HCT116 (cell line): ENCODE results near the gene LSAMP. TPM values are rescaled to one million over a fixed set of nuclear protein-coding genes. Genes with fewer than 3 reads are reported as not detected.

Source experiments
- ATAC-seq: fragments of 200-7000 bp; cut with Tn5 transposase; 2 replicates; pipeline ENCODE4 v1.9.1; 2020; ENCODE audit warnings: mild to moderate bottlenecking, moderate library complexity
- BruUV-seq: library from RNA; stranded (reverse); fragments of 400-500 nt; replicated peaks from 2 replicates; lab custom pipeline; 2021; lab: Mats Ljungman, UMichigan
- CTCF ChIA-PET: fragments of 300-600 bp; sonication (Branson Sonifier 250); formaldehyde crosslinking; loops from one replicate; lab custom pipeline; 2021; ENCODE audit warnings: antibody characterized with exemption; lab: Charles Lee
- POLR2A ChIA-PET: fragments of 300-600, 350-600 bp; sonication (Branson Sonifier 250); formaldehyde crosslinking; loops from one replicate; lab custom pipeline; 2021; ENCODE audit warnings: antibody characterized with exemption; lab: Charles Lee
- RAD21 ChIA-PET, 2 experiments: fragments of 300-600 bp; sonication (Branson Sonifier 250); formaldehyde crosslinking; loops; one replicate each; lab custom pipeline; 2023; ENCODE audit warnings: low total read pairs in 2 of 2; ENCODE audit not compliant: uncharacterized antibody in 2 of 2, unreplicated experiment in 2 of 2, low non-redundant PET in 1 of 2; lab: Charles Lee
- DNase-seq: peaks from one replicate; pipeline ENCODE4 v3.0.0-alpha.2; 2010; ENCODE audit warnings: low read depth, low spot score
- H2AFZ ChIP-seq: fragments of 200-600 bp; shearing (Covaris generic), sonication (generic); 2 replicates; pipeline ENCODE4 v1.6.1; 2017; ENCODE audit warnings: low read depth, mixed run types, mixed read lengths, antibody characterized with exemption, low read length; ENCODE audit not compliant: poor library complexity, severe bottlenecking
- H3K27ac ChIP-seq: 2 replicates; pipeline ENCODE4 v1.5.1; 2012; ENCODE audit warnings: low read depth, low read length
- H3K27me3 ChIP-seq: fragments of 200-600 bp; sonication (generic); 2 replicates; pipeline ENCODE4 v1.6.1; 2016; ENCODE audit warnings: mixed run types, low read length, mixed read lengths; ENCODE audit not compliant: insufficient read depth
- H3K36me3 ChIP-seq, 2 experiments: fragments of 200-500 bp in 1 of 2; fragments of 200-600 bp in 1 of 2; sonication (Bioruptor generic) in 1 of 2; sonication (generic) in 1 of 2; 2 replicates each; pipeline versions ENCODE4 v1.5.1 to v1.6.1; 2014 to 2016; ENCODE audit warnings: low read length in 2 of 2, inconsistent platforms in 1 of 2, mixed read lengths in 1 of 2, mixed run types in 1 of 2; ENCODE audit not compliant: insufficient read depth in 2 of 2, control insufficient read depth in 1 of 2
- H3K4me1 ChIP-seq, 2 experiments: fragments of 200-600 bp in 1 of 2; sonication (generic) in 1 of 2; 2 replicates each; pipeline versions ENCODE4 v1.5.1 to v1.6.1; 2012 to 2017; ENCODE audit warnings: low read length in 2 of 2, inconsistent platforms in 1 of 2, mild to moderate bottlenecking in 1 of 2, mixed read lengths in 1 of 2, mixed run types in 1 of 2, moderate library complexity in 1 of 2; ENCODE audit not compliant: insufficient read depth in 2 of 2, control insufficient read depth in 1 of 2
- H3K4me2 ChIP-seq: fragments of 200-600 bp; sonication (generic); 2 replicates; pipeline ENCODE4 v1.6.1; 2017; ENCODE audit warnings: mixed run types, low read length, mixed read lengths
- H3K4me3 ChIP-seq, 2 experiments: fragments of 200-600 bp in 1 of 2; sonication (generic) in 1 of 2; replicated peaks in 1 of 2; 2 replicates each; pipeline ENCODE4 v1.5.1; 2011 to 2016; ENCODE audit warnings: low read length in 2 of 2, control low read depth in 1 of 2, low read depth in 1 of 2, mild to moderate bottlenecking in 1 of 2, mixed read lengths in 1 of 2, mixed run types in 1 of 2
- H3K79me2 ChIP-seq: fragments of 200-600 bp; sonication (generic); 2 replicates; pipeline ENCODE4 v1.6.1; 2017; ENCODE audit warnings: mild to moderate bottlenecking, mixed run types, low read length, moderate library complexity, mixed read lengths; ENCODE audit not compliant: insufficient read depth
- H3K9ac ChIP-seq: fragments of 200-600 bp; sonication (generic); 2 replicates; pipeline ENCODE4 v1.6.1; 2016; ENCODE audit warnings: low read length, mixed read lengths
- H3K9me2 ChIP-seq: fragments of 200-600 bp; sonication (generic), shearing (Covaris generic); 2 replicates; pipeline ENCODE4 v1.6.1; 2017; ENCODE audit warnings: mixed run types, mild to moderate bottlenecking, moderate library complexity; ENCODE audit not compliant: insufficient read depth
- H3K9me3 ChIP-seq, 2 experiments: fragments of 200-500 bp in 1 of 2; fragments of 200-600 bp in 1 of 2; sonication (Bioruptor generic) in 1 of 2; sonication (generic) in 1 of 2; 2 replicates each; pipeline ENCODE4 v1.6.1; 2014 to 2017; ENCODE audit warnings: low read length in 2 of 2, mixed read lengths in 2 of 2, inconsistent platforms in 1 of 2, low read depth in 1 of 2, mild to moderate bottlenecking in 1 of 2, mixed run types in 1 of 2, moderate library complexity in 1 of 2; ENCODE audit not compliant: control insufficient read depth in 1 of 2, insufficient read depth in 1 of 2
- H4K20me1 ChIP-seq: fragments of 200-600 bp; sonication (generic), shearing (Covaris generic); 2 replicates; pipeline ENCODE4 v1.6.1; 2017; ENCODE audit warnings: mixed run types, mild to moderate bottlenecking, moderate library complexity; ENCODE audit not compliant: insufficient read depth
- CEBPB ChIP-seq: IDR thresholded peaks from 2 replicates; pipeline ENCODE4 v1.6.1; 2012; ENCODE audit warnings: low read depth
- EGR1 ChIP-seq: IDR thresholded peaks from 2 replicates; pipeline ENCODE4 v1.6.1; 2012; ENCODE audit warnings: low read depth
- EZH2 ChIP-seq: fragments of 200-600 bp; sonication (generic); IDR thresholded peaks from 2 replicates; pipeline ENCODE4 v1.6.1; 2017; ENCODE audit warnings: antibody characterized with exemption, mixed run types
- FOSL1 ChIP-seq: IDR thresholded peaks from 2 replicates; pipeline ENCODE4 v1.6.1; 2012; ENCODE audit warnings: low read depth
- JUND ChIP-seq: IDR thresholded peaks from 2 replicates; pipeline ENCODE4 v1.6.1; 2012
- POLR2A ChIP-seq: IDR thresholded peaks from 2 replicates; pipeline ENCODE4 v1.7.0; 2011; ENCODE audit warnings: borderline replicate concordance; ENCODE audit not compliant: insufficient read depth, insufficient read length; ENCODE audit errors: extremely low read depth
- RAD21 ChIP-seq: IDR thresholded peaks from 2 replicates; pipeline ENCODE4 v1.6.1; 2012; ENCODE audit warnings: low read depth, mild to moderate bottlenecking
- SRF ChIP-seq: IDR thresholded peaks from 2 replicates; pipeline ENCODE4 v1.6.1; 2012; ENCODE audit warnings: low read depth
- TCF7L2 ChIP-seq: IDR thresholded peaks from 2 replicates; pipeline ENCODE4 v1.7.0; 2011; ENCODE audit warnings: borderline replicate concordance, inconsistent platforms; ENCODE audit not compliant: insufficient read depth, insufficient read length; ENCODE audit errors: extremely low read depth
- ZBTB33 ChIP-seq: IDR thresholded peaks from 2 replicates; pipeline ENCODE4 v1.6.1; 2011; ENCODE audit warnings: mild to moderate bottlenecking, low read length, moderate library complexity; ENCODE audit not compliant: insufficient replicate concordance; ENCODE audit errors: extremely low read depth
- ZFX ChIP-seq: fragments of 450-650 bp; IDR thresholded peaks from 2 replicates; pipeline ENCODE4 v1.6.1; 2017
- ZNF274 ChIP-seq: fragments of 200-500 bp; sonication (Bioruptor generic); IDR thresholded peaks from 2 replicates; pipeline ENCODE4 v1.6.1; 2014; ENCODE audit warnings: mild to moderate bottlenecking, low read depth, low read length, inconsistent platforms
- intact Hi-C: fragments of 100-400 bp; cut with micrococcal nuclease; formaldehyde crosslinking; loops from 2 replicates; pipeline ENCODE4 v1.10.0; 2022
- total RNA-seq: library from RNA; stranded (reverse); gene quantifications from one replicate; pipeline ENCODE4 v1.2.1, GENCODE V29; 2021; ENCODE audit not compliant: unreplicated experiment
- TF ChIP-seq, protein P1 (sequence below), 3 experiments: fragments of 200-600 bp in 1 of 3; sonication (generic) in 1 of 3; IDR thresholded peaks in 2 of 3; conservative IDR thresholded peaks in 1 of 3; 2 replicates each; pipeline ENCODE4 v1.5.1; 2012 to 2017; ENCODE audit warnings: low read depth in 2 of 3, low read length in 2 of 3, antibody characterized with exemption in 1 of 3, borderline replicate concordance in 1 of 3, control low read depth in 1 of 3, mild to moderate bottlenecking in 1 of 3, mixed read lengths in 1 of 3, mixed run types in 1 of 3, moderate library complexity in 1 of 3; ENCODE audit not compliant: insufficient read depth in 1 of 3
- TF ChIP-seq, protein P2 (sequence below): IDR thresholded peaks from 2 replicates; pipeline ENCODE4 v1.6.1; 2012

The LSAMP gene
- total RNA-seq, 1 experiment from 2014 or later, result 0.25 TPM

GRCh38 chr3:116433552-116433951 lies 11.7 kb downstream of the LSAMP start:
- TF ChIP-seq, protein P1, sequence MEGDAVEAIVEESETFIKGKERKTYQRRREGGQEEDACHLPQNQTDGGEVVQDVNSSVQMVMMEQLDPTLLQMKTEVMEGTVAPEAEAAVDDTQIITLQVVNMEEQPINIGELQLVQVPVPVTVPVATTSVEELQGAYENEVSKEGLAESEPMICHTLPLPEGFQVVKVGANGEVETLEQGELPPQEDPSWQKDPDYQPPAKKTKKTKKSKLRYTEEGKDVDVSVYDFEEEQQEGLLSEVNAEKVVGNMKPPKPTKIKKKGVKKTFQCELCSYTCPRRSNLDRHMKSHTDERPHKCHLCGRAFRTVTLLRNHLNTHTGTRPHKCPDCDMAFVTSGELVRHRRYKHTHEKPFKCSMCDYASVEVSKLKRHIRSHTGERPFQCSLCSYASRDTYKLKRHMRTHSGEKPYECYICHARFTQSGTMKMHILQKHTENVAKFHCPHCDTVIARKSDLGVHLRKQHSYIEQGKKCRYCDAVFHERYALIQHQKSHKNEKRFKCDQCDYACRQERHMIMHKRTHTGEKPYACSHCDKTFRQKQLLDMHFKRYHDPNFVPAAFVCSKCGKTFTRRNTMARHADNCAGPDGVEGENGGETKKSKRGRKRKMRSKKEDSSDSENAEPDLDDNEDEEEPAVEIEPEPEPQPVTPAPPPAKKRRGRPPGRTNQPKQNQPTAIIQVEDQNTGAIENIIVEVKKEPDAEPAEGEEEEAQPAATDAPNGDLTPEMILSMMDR (IDR thresholded peaks at IDR 0.05 in 2 of 3, conservative IDR thresholded peaks at IDR 0.05 in 1 of 3; ENCODE audit: borderline replicate concordance in 1 of 3, insufficient read depth in 1 of 3, low read depth in 2 of 3, low read length in 2 of 3), result no peak
- TF ChIP-seq TCF7L2, result no peak
- no peak for TF ChIP-seq POLR2A
- TF ChIP-seq, protein P2, sequence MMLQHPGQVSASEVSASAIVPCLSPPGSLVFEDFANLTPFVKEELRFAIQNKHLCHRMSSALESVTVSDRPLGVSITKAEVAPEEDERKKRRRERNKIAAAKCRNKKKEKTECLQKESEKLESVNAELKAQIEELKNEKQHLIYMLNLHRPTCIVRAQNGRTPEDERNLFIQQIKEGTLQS, result no peak
- TF ChIP-seq ZBTB33, result no peak
- no peak for TF ChIP-seq EZH2
- no peak for TF ChIP-seq JUND
- no peak for TF ChIP-seq ZFX
- no peak for TF ChIP-seq RAD21
- no peak for TF ChIP-seq FOSL1
- no peak for TF ChIP-seq CEBPB
- no peak for TF ChIP-seq SRF
- TF ChIP-seq ZNF274, result no peak
- no peak for TF ChIP-seq EGR1
- TF ChIP-seq, all 23 proteins: peak for 0
- Histone ChIP-seq H3K4me2 (no peak overlapping the region), H3K9ac (no peak overlapping the region), H3K4me3 (no peak overlapping the region), H3K27me3 (no peaks in the 10 kb centered on the region), H4K20me1 (no peaks in the 10 kb centered on the region), H2AFZ (no peak overlapping the region), H3K79me2 (no peaks in the 10 kb centered on the region), H3K9me3 (no peaks in the 10 kb centered on the region), H3K9me2 (no peaks in the 10 kb centered on the region), H3K4me1 (no peaks in the 10 kb centered on the region), H3K36me3 (no peaks in the 10 kb centered on the region), H3K27ac (no peak overlapping the region)
- CTCF ChIA-PET, result no interaction called here
- ATAC-seq, result no peak
- DNase-seq, result no peak
- BruUV-seq, result no TSS peak
- RAD21 ChIA-PET, result no interaction called here
- POLR2A ChIA-PET, result no interaction called here
- intact Hi-C loops, result no loop called here
